Natural killer cell (primary cell): ENCODE data around the gene ZC3H12C. TPM values are rescaled to one million over a fixed set of nuclear protein-coding genes. Genes with fewer than 3 reads are reported as not detected.

ENCODE experiments used
- ATAC-seq, 3 donors: fragments of 150-1000 bp in 2 of 3; fragments of 200-7000 bp in 1 of 3; cut with Tn5 transposase; 1 replicate in 1 of 3; 2 replicates in 2 of 3; pipeline ENCODE4 v1.10.0; 2021; ENCODE audit warnings: mild to moderate bottlenecking in 2 of 3, moderate library complexity in 2 of 3
- DNase-seq, 2 donors: peaks; one replicate each; pipeline versions ENCODE4 v3.0.0 to v3.0.0-alpha.2; 2013 to 2021; ENCODE audit warnings: mixed read lengths in 1 of 2
- H3K27ac ChIP-seq: one replicate; pipeline ENCODE4 v1.5.1; 2013; ENCODE audit warnings: mild to moderate bottlenecking, low read length
- H3K27me3 ChIP-seq: one replicate; pipeline ENCODE4 v1.6.1; 2013; ENCODE audit warnings: low read length; ENCODE audit not compliant: control insufficient read depth, insufficient read depth
- H3K36me3 ChIP-seq: one replicate; pipeline ENCODE4 v1.6.1; 2013; ENCODE audit warnings: low read length; ENCODE audit not compliant: control insufficient read depth, insufficient read depth
- H3K4me1 ChIP-seq: one replicate; pipeline ENCODE4 v1.6.1; 2013; ENCODE audit warnings: low read length; ENCODE audit not compliant: control insufficient read depth, insufficient read depth
- H3K4me3 ChIP-seq: one replicate; pipeline ENCODE4 v1.5.1; 2013; ENCODE audit warnings: low read length
- H3K9me3 ChIP-seq: one replicate; pipeline ENCODE4 v1.6.1; 2013; ENCODE audit warnings: low read length; ENCODE audit not compliant: control insufficient read depth, insufficient read depth
- H3K27ac Mint-ChIP-seq, 2 donors: one replicate each; pipeline ENCODE4 v1.8.0; 2022; ENCODE audit warnings: mild to moderate bottlenecking in 2 of 2, mixed read lengths in 2 of 2, moderate library complexity in 1 of 2
- H3K27me3 Mint-ChIP-seq, 2 donors: one replicate each; pipeline ENCODE4 v1.8.0; 2022; ENCODE audit warnings: low read depth in 2 of 2, mixed read lengths in 2 of 2
- H3K36me3 Mint-ChIP-seq: one replicate; pipeline ENCODE4 v1.8.0; 2022; ENCODE audit warnings: mixed read lengths
- H3K4me1 Mint-ChIP-seq, 2 donors: one replicate each; pipeline ENCODE4 v1.8.0; 2022; ENCODE audit warnings: mixed read lengths in 2 of 2
- H3K4me3 Mint-ChIP-seq: one replicate; pipeline ENCODE4 v1.8.0; 2022; ENCODE audit warnings: mild to moderate bottlenecking, moderate library complexity, mixed read lengths
- H3K9me3 Mint-ChIP-seq, 2 donors: one replicate each; pipeline ENCODE4 v1.8.0; 2022; ENCODE audit warnings: mixed read lengths in 2 of 2
- WGBS: methylation state at CpG from one replicate; pipeline ENCODE4 v1.1.7; 2013; ENCODE audit warnings: missing lambda C conversion rate; ENCODE audit not compliant: insufficient coverage; 5-methylcytosine and 5-hydroxymethylcytosine counted together
- intact Hi-C: fragments of 100-400 bp; cut with micrococcal nuclease; formaldehyde crosslinking; loops from one replicate; pipeline ENCODE4 v1.14.2; 2022
- total RNA-seq, 4 donors: library from RNA; stranded (reverse); fragments of 120-200 nt in 1 of 4; gene quantifications; one replicate each; pipeline versions ENCODE4 v1.2.3 to v1.2.4, GENCODE V29; 2013 to 2022
- TF ChIP-seq, protein P1 (sequence below): fragments of 200-600 bp; IDR thresholded peaks from one replicate; pipeline ENCODE4 v1.8.0; 2022; ENCODE audit warnings: antibody characterized with exemption

ZC3H12C gene
- total RNA-seq, 3 donors from 2014 or later (not counting 1 experiment from before 2014, with no cell fraction given): 0.16 to 0.45 TPM; not detected in 1

DNA sequence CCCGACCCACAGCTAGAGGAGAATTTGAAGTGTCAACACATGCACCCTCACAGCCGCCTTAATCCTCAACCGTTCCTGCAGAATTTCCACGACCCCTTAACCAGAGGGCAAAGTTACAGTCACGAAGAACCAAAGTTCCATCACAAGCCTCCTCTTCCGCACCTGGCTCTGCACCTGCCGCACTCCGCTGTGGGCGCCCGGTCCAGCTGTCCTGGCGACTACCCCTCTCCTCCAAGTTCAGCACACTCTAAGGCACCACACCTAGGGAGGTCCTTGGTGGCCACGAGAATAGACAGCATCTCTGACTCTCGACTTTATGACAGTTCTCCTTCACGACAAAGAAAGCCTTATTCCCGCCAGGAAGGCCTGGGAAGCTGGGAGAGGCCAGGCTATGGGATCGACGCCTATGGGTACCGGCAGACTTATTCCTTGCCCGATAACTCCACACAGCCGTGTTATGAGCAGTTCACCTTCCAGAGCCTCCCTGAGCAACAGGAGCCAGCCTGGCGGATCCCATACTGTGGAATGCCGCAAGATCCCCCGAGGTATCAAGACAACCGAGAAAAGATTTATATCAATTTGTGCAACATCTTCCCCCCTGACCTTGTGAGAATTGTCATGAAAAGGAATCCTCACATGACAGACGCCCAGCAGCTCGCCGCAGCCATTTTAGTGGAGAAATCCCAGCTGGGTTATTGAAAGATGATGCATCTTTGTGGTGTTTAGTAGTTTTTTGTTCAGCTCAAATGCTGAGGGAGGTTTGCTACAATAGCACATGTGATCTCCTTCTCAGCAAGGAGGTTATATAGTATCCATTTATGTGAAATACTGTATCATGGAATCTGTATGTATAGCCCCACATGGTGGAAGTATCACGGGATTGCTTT, 72.1 kb downstream of the ZC3H12C start:
- H3K9me3 Mint-ChIP-seq: no peaks in the 10 kb centered on the region
- H3K36me3 Mint-ChIP-seq: no peaks in the 10 kb centered on the region
- WGBS: 95% methylated on average over 27 of the region's 28 CpGs
- Histone ChIP-seq H3K4me1 (no peaks in the 10 kb centered on the region), H3K9me3 (no peaks in the 10 kb centered on the region), H3K27ac (no peak overlapping the region), H3K27me3 (no peaks in the 10 kb centered on the region), H3K36me3 (no peaks in the 10 kb centered on the region), H3K4me3 (no peak overlapping the region)
- DNase-seq: no peak
- H3K4me1 Mint-ChIP-seq: no peaks in the 10 kb centered on the region
- no peak for ATAC-seq
- no peak overlapping the region for H3K4me3 Mint-ChIP-seq
- H3K27me3 Mint-ChIP-seq: no peaks in the 10 kb centered on the region
- TF ChIP-seq, protein P1, sequence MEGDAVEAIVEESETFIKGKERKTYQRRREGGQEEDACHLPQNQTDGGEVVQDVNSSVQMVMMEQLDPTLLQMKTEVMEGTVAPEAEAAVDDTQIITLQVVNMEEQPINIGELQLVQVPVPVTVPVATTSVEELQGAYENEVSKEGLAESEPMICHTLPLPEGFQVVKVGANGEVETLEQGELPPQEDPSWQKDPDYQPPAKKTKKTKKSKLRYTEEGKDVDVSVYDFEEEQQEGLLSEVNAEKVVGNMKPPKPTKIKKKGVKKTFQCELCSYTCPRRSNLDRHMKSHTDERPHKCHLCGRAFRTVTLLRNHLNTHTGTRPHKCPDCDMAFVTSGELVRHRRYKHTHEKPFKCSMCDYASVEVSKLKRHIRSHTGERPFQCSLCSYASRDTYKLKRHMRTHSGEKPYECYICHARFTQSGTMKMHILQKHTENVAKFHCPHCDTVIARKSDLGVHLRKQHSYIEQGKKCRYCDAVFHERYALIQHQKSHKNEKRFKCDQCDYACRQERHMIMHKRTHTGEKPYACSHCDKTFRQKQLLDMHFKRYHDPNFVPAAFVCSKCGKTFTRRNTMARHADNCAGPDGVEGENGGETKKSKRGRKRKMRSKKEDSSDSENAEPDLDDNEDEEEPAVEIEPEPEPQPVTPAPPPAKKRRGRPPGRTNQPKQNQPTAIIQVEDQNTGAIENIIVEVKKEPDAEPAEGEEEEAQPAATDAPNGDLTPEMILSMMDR: no peak
- H3K27ac Mint-ChIP-seq: no peak overlapping the region
- intact Hi-C loops: no loop called here

DNA sequence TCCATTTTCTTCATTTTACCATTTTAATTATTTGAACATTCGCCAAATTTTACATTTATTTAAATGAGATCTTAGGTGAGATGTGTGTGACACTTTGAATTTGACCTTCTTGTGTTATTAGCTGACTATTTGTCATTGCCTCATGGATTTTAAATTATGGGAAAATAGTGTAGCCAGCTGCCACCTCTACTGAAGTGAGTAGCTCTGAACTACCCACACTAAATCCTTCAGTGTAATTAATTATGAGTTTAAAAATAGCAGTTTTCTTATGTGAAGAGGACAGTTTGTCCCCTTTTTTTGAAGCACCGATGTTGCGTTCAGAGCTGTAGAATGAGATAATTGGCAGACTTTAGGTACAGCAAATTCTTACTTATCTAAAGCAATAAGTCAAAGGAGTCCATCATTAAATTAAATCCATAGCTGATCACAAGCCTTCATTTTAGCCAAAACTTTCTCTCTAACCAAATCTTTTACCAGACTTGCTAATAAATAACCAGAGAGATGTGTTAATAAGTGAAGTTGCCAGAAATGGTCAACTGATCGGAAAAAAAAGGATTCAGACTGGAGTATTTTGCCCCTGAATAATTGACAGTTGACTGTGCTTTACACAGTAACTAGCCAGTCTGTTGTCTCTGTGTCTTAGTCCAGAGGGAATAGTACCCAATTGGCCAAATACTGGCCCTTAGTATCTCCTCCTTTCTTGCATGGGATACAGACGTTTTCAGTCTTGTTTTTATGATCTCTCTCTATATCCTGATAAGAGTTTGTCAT, 75.0 kb downstream of the ZC3H12C start:
- WGBS: 94% methylated on average over 4 of the region's 5 CpGs
- DNase-seq: no peak
- no peak for ATAC-seq

DNA sequence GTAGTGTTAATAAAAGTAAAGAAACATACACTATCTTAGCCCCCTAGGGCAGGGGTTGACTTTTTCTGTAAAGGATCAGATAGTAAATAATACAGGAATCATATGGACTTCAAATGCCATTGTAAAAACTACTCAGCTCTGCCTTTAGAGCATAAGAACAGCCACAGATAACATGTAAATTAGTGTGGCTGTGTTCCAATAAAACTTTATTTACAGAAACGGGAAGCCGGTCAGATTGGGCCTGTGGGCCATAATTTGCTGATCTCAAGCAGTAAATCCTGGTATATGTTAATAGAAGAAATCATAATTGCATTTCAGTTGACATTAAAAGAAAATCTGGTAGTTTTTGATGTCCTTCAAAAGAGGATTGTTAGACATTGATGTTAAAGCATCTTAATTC, 76.5 kb downstream of the ZC3H12C start:
- 93% methylated on average over 2 of the region's 2 CpGs for WGBS
- no peak for ATAC-seq

More for the DNA sequence above, 75.0 kb downstream of the ZC3H12C start:
- Mint-ChIP-seq H3K36me3 (no peaks in the 10 kb centered on the region), H3K9me3 (no peaks in the 10 kb centered on the region), H3K27ac (no peak overlapping the region), H3K4me1 (no peaks in the 10 kb centered on the region), H3K27me3 (peaks cover 0 to 3% of the 10 kb centered on the region in 2 donors), H3K4me3 (no peak overlapping the region)
- Histone ChIP-seq H3K36me3 (no peaks in the 10 kb centered on the region), H3K27ac (no peak overlapping the region), H3K4me3 (no peak overlapping the region), H3K9me3 (no peaks in the 10 kb centered on the region), H3K4me1 (no peaks in the 10 kb centered on the region), H3K27me3 (no peaks in the 10 kb centered on the region)
- TF ChIP-seq, protein P1: no peak
- intact Hi-C loops: no loop called here

More for the DNA sequence above, 76.5 kb downstream of the ZC3H12C start:
- TF ChIP-seq, protein P1: no peak
- no peak for DNase-seq
- H3K36me3 ChIP-seq: no peaks in the 10 kb centered on the region
- H3K4me3 ChIP-seq: no peak overlapping the region
- H3K27ac Mint-ChIP-seq: no peak overlapping the region
- no peaks in the 10 kb centered on the region for H3K27me3 ChIP-seq
- H3K36me3 Mint-ChIP-seq: no peaks in the 10 kb centered on the region
- intact Hi-C loops: no loop called here
- H3K9me3 ChIP-seq: no peaks in the 10 kb centered on the region
- no peaks in the 10 kb centered on the region for H3K9me3 Mint-ChIP-seq
- no peak overlapping the region for H3K27ac ChIP-seq
- H3K4me3 Mint-ChIP-seq: no peak overlapping the region
- H3K27me3 Mint-ChIP-seq: peaks cover 0 to 6% of the 10 kb centered on the region in 2 donors
- peaks cover 3% of the 10 kb centered on the region for H3K4me1 ChIP-seq
- peaks cover 7 to 8% of the 10 kb centered on the region in 2 donors for H3K4me1 Mint-ChIP-seq
